Lower leg skin (tissue), 3 donors: ENCODE data around the gene RLBP1.

ENCODE experiments used
- POLR2A ChIP-seq, 2 donors: fragments of 450-650 bp; IDR thresholded peaks; one replicate each; pipeline ENCODE4 v1.6.1; 2016 to 2017; ENCODE audit warnings: antibody characterized with exemption in 2 of 2, mild to moderate bottlenecking in 1 of 2, moderate library complexity in 1 of 2
- TF ChIP-seq, protein P1 (sequence below), 3 donors: fragments of 450-650 bp; IDR thresholded peaks; one replicate each; pipeline ENCODE4 v1.5.1; 2016; ENCODE audit warnings: antibody characterized with exemption in 3 of 3, mild to moderate bottlenecking in 3 of 3, moderate library complexity in 2 of 3

DNA sequence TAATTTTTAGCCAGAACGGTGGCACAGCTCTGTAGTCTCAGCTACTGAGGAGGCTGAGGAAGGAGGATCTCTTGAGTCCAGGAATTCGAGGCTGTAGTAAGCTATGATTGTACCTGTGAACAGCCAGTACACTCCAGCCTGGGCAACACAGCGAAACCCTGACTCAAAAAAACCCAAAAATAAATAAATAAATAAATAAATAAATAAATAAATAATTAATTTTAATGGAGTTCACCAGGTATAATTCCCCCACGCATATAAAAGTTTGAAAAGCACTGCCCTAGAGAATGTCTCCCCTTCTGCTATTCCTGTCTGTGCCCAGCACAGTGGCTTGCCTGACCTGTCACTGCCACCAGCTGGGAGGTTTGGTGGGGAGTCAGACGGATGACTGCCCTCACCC is 4.2 kb upstream of the RLBP1 start:
- TF ChIP-seq, protein P1, sequence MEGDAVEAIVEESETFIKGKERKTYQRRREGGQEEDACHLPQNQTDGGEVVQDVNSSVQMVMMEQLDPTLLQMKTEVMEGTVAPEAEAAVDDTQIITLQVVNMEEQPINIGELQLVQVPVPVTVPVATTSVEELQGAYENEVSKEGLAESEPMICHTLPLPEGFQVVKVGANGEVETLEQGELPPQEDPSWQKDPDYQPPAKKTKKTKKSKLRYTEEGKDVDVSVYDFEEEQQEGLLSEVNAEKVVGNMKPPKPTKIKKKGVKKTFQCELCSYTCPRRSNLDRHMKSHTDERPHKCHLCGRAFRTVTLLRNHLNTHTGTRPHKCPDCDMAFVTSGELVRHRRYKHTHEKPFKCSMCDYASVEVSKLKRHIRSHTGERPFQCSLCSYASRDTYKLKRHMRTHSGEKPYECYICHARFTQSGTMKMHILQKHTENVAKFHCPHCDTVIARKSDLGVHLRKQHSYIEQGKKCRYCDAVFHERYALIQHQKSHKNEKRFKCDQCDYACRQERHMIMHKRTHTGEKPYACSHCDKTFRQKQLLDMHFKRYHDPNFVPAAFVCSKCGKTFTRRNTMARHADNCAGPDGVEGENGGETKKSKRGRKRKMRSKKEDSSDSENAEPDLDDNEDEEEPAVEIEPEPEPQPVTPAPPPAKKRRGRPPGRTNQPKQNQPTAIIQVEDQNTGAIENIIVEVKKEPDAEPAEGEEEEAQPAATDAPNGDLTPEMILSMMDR (IDR thresholded peaks at IDR 0.05): no peak
- no peak for TF ChIP-seq POLR2A (IDR thresholded peaks at IDR 0.05)
